Activated CD4-positive, alpha-beta T cell treated with anti-CD3 and anti-CD28 coated beads for 48 hours (primary cell): ENCODE results near the gene RFT1.

Experiments
- DNase-seq: peaks from one replicate; pipeline ENCODE4 v3.0.0-alpha.2; 2020

The RFT1 gene

DNA sequence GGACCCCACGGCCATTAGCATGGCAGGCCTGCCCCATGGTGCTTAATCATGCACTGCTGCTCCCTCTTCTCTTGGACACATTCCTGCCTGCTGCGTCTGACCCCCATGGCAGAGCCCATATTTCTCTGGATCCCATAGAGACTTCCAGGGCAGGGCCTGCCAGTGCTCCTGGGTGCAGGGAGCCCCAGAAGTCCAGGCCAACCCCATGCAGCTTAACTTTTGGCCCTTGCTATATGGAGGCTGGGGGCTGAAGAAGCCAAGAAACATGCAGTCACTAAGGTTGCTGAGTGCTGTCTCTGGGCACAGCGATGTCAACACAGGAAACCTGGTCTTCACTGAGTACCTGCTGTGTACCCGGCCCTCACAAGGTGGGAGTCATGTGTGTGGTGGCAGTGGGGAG is 19.5 kb upstream of the RFT1 start:
- no peak for DNase-seq

DNA sequence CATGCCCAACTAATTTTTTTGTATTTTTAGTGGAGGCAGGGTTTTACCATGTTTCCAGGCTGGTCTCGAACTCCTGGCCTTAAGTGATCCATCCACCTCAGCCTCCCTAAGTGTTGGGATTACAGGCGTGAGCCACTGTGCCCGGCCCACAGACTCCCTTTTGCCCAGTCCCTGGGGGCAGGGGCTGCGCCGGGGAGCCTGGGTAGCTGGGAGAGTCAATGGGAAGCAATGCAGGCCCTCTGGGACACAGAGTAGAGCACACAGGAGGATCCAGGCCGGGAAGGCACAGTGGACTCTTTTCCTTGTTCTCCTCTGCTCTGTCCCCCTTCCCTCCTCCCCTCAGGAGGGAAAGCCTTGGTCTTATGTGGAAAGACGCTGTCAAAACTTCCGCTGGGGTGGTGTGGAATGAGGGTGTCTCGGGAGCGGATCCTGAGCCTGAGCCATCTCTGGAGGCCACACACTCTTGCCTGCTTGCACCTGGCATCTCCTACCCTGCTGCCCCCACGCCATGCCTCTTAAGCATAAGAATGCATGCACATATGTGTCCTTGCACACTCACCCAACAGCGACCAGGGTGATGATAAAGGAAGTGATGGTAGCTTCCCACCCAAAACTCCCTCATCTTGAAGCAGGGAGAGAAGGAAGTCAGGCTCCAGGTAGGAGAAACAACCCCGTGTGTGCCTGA is 18.9 kb upstream of the RFT1 start:
- DNase-seq, result no peak

DNA sequence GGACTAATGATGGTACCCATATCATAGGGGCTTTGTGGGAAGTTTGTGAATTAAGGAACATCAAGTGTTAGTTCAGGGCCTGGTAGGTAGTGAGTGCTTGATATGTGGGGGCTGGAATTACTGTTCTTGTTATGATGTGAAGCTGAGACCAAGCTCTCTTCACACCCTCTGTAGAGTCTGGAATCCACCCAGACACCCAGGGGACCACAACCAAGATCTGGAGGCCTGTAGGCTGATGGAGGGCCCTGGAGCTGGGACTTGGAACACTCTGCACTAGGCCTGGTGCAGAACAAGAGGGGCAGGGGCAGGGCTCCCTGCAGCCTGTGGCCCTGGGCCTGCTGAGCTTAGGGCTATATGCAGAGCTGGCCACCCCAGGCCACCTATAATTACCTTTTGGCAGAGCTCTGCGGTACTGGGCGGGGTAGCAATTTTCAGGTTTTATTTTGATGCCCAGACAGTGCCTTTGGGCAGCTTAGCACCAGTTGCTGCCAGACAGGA is 17.7 kb upstream of the RFT1 start:
- no peak for DNase-seq

DNA sequence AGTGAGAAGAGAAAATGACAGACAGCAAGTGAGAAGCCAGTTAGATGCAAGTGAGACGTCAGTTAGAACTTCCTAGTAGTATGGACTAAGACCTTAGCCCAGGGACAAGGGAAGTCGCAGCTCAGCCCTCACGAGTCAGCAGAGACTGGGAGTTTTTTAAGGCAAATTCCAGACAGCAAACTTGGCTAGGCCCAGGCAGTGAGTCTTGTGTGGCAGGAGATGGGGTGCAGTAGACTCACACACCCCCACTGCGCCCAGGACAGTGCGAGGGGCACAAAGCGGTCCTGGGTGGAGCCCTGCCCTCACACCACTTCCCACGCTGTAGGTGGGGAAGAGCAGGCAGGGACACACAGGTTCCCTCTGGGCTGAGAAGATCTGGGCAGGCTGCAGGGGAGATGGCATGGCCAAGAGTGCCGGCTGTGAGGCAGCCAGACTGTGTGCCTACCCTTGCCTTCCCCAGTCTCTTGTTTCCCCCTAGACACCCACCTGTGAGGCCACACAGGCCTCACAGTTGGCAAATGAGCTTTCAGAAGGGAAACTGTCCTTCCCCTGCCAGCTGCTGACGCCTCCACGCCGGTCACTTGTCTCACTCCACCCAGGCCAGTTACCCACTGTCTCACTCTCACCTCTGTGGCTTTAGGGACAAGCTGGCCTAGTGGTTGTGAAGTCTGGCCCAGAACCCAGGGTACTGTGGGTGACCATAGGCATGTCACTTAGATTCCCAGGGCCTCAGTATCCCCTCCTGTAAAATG is 17.1 kb upstream of the RFT1 start:
- no peak for DNase-seq

DNA sequence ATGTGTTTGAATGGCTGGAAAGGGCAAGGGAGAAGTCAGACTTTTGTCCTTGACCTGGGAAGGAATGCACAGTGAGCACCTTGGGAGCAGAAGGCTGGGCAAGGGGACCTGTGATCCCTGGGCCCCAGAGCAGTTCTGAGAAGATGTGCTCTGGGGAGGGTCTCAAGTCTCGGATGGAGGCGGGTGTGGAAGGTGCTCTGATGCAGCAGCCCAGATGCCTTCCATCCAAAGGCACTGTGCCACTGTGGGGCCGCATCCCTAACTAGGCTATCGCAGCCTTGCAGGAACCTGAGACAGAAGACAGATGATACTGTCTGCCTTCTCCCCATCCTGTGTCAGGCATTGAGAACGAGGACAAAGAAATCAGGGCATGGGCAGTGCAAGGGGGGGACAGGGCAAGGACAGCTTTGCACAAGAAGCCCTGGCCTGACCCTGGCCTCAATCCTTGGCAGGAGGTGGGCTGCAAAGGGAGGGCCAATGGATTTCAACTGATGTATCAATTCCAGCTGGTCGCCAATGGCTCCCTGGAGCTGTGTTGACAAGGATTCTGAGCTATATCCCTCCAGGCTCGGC is 16.2 kb upstream of the RFT1 start:
- DNase-seq, result no peak

DNA sequence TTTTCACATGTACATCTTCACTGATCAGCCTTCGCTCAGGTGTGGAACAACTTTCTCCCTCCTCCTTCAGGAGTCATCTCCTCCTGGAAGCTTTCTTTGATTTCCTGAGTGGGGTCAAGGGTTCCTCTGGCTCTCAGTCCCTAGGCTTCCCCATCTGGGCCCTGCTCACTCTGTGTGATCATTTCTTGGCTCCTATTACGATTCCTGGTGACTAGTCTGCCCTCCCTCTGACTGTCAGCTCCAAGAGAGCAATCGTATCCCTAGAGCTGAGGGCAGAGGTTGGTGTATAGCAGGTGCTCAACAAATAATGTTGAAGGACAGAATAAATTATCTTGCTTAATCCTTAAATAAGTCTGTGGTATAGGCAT is 15.5 kb upstream of the RFT1 start:
- no peak for DNase-seq

DNA sequence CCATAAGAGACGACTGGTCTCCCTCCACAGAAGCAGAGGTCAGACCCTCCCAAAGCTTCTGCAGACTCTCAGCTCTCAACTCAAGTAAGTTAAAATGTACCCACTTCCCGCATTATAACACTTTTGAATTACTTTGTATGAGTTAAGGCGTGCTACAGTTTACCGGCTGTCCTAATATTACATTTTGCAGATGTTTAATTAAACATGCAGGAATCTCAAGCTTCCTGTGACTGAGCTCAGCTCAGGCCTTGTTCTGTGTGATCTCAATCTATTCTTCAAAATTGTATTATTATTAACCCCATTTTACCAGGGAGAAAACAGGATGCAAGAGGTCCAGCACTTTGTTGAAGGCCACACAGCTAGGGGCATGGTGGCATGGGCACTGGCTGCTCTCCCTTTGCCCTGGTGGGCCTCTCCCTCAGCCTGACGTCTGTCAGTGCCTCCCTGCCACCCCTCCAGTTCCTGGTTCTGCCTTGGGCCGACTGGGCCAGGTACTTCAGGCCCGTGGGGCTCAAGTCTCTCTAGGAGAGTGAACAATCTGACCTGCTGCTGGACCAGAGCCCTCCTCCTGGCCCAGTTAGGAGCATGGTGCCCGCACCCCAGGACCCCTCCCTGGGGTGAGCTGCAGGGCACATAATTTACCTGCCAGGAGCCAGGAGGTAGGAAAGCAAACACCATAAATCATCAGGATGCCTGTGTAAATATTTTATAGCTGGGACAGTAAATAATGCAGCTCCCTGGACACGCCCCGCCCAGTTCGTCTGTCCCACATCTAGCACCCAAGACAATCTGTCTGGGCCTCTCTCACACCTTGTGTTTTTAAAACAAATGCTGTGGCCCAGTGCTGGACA is 14.9 kb upstream of the RFT1 start:
- no peak for DNase-seq

DNA sequence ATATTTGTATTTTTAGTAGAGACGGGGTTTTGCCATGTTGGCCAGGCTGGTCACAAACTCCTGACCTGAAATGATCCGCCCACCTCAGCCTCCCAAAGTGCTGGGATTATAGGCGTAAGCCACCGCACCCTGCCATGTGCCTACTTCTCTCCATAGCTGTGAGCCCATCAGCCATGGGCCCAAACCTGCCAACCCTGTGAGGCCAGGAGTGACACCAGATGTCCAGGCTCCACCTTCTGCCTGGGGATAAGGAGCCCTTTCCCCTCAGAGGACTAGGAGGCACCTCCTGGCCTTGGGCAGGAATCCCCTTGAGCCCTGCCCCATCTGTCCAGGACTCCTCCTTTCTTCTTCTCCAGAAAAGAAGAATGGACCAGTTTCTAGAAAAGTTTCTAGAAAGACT is 14.2 kb upstream of the RFT1 start:
- DNase-seq, result no peak

DNA sequence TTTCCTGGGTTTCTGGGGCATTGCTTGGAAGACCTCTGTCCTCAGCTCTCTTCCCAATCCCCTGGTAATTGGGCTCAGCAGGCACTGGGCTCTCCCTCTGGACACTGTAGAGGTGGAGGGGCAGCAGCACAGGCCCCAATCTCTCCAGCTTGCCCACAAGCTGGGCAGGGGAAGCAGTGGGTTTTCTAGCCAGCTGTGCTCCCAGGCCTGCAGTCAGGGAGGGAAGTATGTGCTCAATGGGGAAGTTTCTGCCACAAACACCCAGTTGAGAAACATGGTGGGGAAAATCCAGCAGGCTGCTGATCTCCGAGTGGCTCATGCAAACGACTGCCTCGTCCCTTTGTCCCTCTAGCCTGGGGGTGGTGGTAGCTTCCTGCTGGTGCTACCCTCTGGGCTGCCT is 12.8 kb upstream of the RFT1 start:
- no peak for DNase-seq

DNA sequence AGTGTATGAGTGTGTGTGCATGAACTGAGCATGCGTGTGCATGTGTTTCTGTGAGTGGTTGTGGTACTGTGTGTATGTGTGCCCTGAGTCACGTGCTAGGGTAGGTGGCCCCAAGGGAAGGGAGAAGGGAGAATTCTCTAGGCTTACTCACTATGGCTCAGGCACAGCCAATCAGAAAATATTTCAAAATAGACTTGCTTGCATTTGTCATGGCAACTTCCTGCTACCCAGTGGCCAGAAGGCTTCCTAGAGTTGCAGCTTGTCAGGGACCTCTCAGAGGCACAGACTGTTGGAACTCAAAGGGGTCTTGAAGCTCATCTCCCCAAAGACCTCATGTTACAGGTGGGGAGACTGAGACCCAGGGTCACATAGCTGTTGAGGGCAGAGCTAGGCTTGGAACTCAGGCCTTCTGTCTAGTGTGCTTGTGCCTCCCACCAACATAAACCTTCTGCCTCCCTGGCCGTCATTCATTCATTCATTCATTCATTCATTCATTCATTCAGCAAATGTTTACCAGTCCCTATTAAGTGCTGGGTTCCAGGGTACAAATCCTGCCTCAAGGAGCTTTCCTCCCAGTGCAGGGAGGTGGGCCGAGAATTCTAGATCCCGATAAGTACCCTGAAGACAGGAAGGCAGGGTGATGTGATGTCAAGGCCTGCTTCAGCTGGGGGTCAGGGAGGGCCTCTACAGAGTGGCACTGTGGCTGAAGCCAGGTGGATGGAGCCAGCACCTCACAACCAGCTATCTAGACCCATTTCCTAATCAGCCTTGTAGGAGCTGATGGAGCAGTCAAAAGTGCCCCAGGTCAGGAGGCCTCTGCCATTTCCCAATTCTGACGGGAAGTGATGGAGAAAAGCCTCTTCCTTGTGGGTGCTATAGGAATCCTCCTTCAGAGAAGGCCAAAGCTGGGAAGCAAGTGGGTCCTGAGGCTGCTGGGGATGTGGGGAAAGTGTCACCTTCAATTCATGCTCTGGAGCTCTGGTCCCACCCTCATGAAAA is 10.9 kb upstream of the RFT1 start:
- DNase-seq, result peak; percentile 21

DNA sequence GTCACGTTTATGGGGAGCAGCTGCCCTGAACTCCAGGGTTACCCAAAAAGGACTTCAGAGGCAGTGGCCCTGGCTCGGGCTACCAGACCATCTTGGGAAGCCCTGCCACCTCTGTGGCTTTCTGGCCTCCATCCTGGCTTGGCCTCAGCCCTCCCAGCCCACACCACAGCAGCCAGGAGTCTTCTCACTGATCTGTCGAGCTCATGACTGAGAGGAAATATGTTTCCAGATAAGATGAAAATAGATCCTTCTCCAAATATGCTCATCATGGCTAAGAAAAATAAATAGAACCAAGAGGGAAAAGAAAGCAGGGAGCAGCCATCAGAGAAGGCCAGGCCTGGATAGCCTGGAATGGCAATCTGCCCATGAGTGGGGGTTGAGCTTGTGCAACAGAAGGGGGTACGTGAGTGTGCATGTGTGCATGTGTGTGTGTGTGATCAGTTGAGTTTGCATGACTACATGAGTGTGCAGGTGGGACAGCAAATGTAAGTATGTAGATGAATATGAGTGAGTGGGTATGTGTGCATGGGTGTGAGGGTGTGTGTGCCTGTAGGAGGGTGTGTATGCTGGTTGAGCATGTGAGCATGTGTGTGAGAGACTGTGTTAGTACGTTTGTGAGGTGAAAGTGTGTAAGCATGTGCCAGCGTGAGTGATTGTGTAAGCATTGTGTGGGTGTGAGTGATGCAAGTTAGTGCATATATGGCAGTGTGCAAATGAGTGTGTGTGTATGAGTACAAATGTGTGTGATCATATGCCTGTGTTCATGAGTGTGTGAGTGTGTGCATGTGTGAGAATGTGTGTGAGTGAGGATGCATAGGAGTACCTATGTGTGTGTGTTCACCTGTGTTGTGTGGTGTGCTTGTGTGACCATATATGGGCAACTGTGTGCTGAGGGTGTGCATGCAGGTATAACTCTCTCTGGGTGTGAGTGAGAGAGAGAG is 9.9 kb upstream of the RFT1 start:
- DNase-seq, result no peak

DNA sequence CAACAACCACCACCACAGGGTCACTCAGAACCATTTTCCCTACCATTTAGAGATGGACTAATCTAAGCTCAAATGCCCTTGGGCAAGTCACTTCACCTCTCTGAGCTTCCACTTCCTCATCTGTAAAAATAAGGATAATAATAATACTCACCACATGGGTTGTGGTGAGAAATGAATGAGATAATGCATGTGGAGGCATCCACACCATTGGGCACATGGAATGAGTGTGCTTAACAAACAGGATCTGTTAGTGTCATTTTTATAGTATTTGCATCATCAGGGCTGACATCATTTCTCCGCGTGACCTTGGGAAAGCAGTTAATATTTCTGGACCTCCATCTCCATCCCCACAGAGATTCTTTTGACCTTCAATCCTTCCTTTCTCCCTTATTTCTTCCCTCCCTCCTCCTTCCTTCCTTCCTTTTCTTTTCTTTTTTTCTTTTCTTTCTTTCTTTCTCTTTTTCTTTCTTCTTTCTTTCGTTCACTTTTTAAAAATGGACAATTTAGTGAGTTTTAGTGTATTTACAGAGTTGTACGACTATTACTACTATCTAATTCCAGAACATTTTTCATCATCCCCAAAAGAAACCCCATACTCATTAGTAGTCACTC is 7.7 kb upstream of the RFT1 start:
- no peak for DNase-seq

DNA sequence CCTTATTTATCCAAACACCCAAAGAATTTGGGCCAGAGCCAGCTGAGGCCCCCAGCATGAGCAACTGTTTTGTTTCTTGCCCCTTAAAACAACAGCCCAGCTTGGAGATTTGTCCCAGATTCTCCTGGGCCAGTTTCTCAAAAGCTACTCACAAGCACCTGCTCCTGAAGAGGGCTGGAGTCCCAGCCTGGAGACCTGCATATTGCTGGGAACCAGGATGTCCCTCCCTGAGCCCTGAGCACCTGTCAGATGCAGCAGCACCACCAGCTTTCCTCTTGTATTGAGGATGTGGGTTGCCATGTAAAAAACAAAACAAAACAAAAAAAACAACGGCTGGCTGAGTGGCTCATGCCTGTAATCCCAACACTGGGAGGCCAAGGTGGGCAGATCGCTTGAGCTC is 7.0 kb upstream of the RFT1 start:
- no peak for DNase-seq

DNA sequence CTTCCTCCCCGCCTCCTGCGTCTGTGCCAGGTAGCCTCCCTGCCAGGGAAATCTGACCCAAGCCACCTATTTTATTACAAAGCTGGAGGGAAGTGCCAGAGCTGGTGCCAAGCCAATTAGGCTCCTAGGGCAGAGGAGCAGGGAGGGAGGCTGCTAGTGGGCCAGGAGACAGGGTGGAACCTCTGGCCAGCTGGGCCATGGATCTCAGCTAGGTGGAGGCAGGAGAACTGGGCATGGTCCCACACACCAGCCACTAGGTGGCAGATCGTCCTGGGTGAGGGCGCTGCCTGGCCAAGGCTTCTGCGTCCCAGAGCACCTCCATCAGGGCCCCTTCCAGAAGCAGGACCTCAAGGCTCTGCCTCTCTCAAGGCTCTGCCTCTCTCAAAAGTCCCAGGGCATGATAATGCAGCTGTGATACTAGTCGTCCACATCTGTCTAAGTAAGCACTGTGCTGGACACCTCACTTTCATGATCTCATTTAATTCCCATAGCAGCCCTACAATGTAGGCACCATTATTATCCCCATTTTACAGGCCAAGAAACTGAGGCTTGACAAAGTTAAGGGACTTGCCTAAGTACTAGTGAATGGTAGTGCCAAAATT is 4.5 kb upstream of the RFT1 start:
- peak; percentile 79 for DNase-seq

DNA sequence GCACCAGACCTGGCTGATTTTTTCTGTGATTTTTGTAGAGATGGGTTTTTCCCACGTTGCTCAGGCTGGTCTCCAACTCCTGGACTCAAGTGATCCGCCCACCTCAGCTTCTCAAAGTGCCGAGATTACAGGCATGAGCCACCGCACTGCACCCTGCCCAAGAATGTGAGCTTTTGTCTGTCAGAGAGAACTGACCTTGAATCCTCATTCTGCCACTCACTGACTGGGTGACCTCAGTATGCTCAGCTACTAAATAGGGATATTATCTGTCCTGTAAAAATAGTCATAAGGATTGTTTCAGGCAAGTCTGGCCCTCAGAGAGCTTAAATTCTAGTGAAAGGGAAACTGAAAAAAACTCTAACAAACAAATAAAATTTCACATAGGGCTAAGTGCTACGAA is 2.1 kb upstream of the RFT1 start:
- no peak for DNase-seq

DNA sequence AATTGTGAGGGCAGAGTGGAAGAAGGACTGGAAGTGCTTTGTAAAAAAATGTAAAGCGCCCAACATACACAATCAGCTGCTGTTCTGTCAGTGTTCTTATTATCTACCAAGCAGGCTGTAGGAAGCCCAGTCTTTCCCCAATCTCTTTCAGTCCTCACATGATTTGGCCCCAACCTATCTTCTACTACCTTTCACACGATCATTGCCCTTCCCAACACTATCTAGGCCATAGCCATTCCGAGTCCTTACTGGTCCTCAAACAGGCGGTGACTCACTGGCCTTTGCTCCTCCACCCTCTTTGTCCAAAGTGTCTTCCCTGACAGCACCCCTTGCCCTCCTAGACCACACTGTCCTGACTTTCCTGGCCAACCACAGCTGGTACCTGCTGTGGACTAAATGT is 861 bp upstream of the RFT1 start:
- DNase-seq, result no peak

DNA sequence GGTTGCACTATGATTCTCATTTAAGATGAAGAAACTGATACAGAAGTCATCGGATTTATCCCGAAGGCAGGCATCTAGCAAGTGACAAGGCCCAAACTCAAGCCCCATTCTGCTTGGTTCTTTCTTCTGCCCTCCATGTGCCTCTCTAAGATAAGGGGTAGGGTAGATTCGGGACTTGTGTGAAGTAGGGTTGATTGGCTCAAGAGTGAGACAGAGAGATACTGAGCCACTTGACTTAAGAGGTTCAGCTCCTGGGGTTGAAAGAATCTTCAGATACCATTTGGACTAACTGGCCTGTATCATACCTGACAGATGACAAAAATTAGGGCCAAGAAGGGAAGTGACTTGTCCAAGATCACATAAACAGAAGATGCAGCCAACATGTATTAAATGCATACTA is 891 bp downstream of the RFT1 start:
- DNase-seq, result no peak

DNA sequence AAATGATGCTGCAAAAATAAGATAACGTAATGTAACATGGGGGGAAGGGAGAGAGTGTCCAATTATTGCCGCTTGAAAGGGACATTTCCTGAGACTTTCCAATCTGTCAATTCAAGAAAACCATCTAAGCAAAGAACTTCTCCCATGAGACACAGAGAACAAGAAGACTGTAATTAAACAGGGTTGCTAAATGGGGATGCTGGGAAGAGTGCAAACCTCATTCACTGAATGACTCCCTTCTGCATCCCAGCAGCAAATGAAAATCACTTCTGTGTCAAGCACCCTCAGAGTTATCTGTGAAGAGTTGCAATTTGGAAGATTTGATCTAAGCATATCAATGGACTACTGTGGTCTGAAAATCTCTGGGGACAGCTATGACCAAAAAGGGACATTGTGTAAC is 3.6 kb downstream of the RFT1 start:
- DNase-seq, result no peak

DNA sequence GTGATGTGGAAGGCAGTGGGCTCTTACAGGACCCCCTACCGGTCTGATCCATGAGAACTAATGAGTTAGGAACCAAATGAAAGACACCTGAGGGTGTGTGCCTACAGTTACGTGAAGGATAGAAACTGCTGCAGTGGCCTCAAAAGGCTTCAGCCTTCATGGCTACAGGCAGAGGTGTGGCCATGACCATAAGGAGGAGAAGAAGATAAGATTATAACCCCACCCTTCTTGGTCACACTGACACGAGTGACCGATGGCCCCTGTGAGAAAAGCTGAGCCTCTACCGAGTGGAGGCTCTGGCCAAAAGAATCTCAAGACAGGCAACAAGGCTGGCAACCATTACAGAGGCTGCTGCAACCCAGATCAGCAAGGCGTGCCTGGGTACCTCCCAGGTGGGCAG is 6.3 kb downstream of the RFT1 start:
- DNase-seq, result no peak

DNA sequence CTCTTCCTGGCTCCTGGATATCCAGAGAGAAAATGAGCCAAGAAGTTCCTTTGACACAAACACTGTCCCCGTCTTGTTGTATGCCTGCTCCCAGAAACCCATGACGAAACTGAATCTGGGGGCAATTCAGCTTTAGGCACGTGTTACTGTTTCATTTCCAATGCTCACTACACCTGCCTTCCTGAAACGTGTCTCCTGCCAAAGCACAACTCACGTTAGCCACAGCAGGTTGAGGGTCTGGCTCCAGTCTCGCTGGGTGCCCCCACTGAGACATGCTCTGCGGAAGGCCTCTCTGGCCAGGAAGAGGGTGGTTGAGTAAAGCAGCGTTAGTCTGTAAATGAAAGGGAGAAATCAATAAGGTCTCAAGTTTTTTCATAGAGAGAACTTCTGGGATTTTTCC is 6.7 kb downstream of the RFT1 start:
- no peak for DNase-seq
